Measurements from ENCODE around the gene NSG2.

GRCh38 chr5:174108745-174109144 is 63.2 kb downstream of the NSG2 start:
- TF ChIP-seq EZH2 (IDR thresholded peaks at IDR 0.05; ENCODE audit: insufficient read depth, low read length), result no peak
- TF ChIP-seq CTCF (IDR thresholded peaks at IDR 0.05; ENCODE audit: insufficient read depth, low read depth, low read length), result no peak

Data from astrocyte (in vitro differentiated cells and primary cell).